ENCODE data around the gene ISG15.
"Not testable (repeated sequence)": the region's sequence is repeated elsewhere in the genome, so short reads cannot be mapped to it uniquely, and the experiment has no call there.

ISG15 gene

GRCh38 chr1:995665-996633 is 17.3 kb upstream of the ISG15 start:
- no peak for DNase-seq

- no peak for DNase-seq
Measured at GRCh38 chr1:996851-997712, 16.2 kb upstream of the ISG15 start.

- no peak for DNase-seq
Measured at GRCh38 chr1:997713-997992, 15.6 kb upstream of the ISG15 start.

- no peak for DNase-seq
Measured at GRCh38 chr1:997993-998744, 15.1 kb upstream of the ISG15 start.

- DNase-seq, result no peak
Measured at GRCh38 chr1:998745-998994, 14.6 kb upstream of the ISG15 start.

- DNase-seq, result no peak
Measured at GRCh38 chr1:998995-999724, 14.1 kb upstream of the ISG15 start.

GRCh38 chr1:999725-1000356 is 13.5 kb upstream of the ISG15 start, which contains the start of gene HES4:
HES4 (minus strand) TSS chr1:1000097; CDS start chr1:999973, 124 bp downstream.
- peak; percentile 51 for DNase-seq

GRCh38 chr1:1000357-1001056 is 12.8 kb upstream of the ISG15 start:
- peak; percentile 65 for DNase-seq

- no peak for DNase-seq
Measured at GRCh38 chr1:1001057-1001783, 12.1 kb upstream of the ISG15 start.

- DNase-seq, result no peak
Measured at GRCh38 chr1:1003618-1004419, 9.5 kb upstream of the ISG15 start.

GRCh38 chr1:1004420-1004779 is 8.9 kb upstream of the ISG15 start:
- DNase-seq, result no peak

GRCh38 chr1:1004780-1005697 is 8.3 kb upstream of the ISG15 start:
- DNase-seq, result no peak

- no peak for DNase-seq
Measured at GRCh38 chr1:1005774-1006304, 7.5 kb upstream of the ISG15 start.

GRCh38 chr1:1006305-1007159 is 6.8 kb upstream of the ISG15 start:
- DNase-seq, result no peak

GRCh38 chr1:1010131-1010530 is 3.2 kb upstream of the ISG15 start:
- not testable (repeated sequence) for DNase-seq

GRCh38 chr1:1011396-1011949 is 1.8 kb upstream of the ISG15 start:
- no peak for DNase-seq

GRCh38 chr1:1012736-1013104 is 577 bp upstream of the ISG15 start:
- DNase-seq, result not testable (repeated sequence)

All from activated gamma-delta T cell (primary cell).